ENCODE measurements around the gene GPR155.
"Not testable (repeated sequence)": the region's sequence is repeated elsewhere in the genome, so short reads cannot be mapped to it uniquely, and the experiment has no call there.

GPR155 gene

GRCh38 chr2:174397773-174398172 is 89.1 kb downstream of the GPR155 start:
- no peak for TF ChIP-seq CTCF (IDR thresholded peaks at IDR 0.05; ENCODE audit: low read depth, low read length)
- DNase-seq (ENCODE audit: extremely low read depth, low read depth): no peak

- no peak for TF ChIP-seq CTCF (IDR thresholded peaks at IDR 0.05; ENCODE audit: low read depth, low read length)
- no peak for DNase-seq (ENCODE audit: extremely low read depth, low read depth)
Observed at GRCh38 chr2:174395969-174396630, 90.7 kb downstream of the GPR155 start.

GRCh38 chr2:174395284-174395968 is 91.4 kb downstream of the GPR155 start, which contains the start of gene SCRN3:
Gene SCRN3, plus strand, starts transcription at chr2:174395730. Its CDS starts 2,554 bp downstream, at chr2:174398284.
- DNase-seq (ENCODE audit: extremely low read depth, low read depth): peak; percentile 36
- TF ChIP-seq CTCF (IDR thresholded peaks at IDR 0.05; ENCODE audit: low read depth, low read length): no peak

GRCh38 chr2:174392706-174393105 is 94.1 kb downstream of the GPR155 start:
- DNase-seq (ENCODE audit: extremely low read depth, low read depth): no peak
- no peak for TF ChIP-seq CTCF (IDR thresholded peaks at IDR 0.05; ENCODE audit: low read depth, low read length)

- DNase-seq (ENCODE audit: extremely low read depth, low read depth): not testable (repeated sequence)
Observed at GRCh38 chr2:174390303-174390702, 96.5 kb downstream of the GPR155 start.

- DNase-seq (ENCODE audit: extremely low read depth, low read depth): no peak
- no peak for TF ChIP-seq CTCF (IDR thresholded peaks at IDR 0.05; ENCODE audit: low read depth, low read length)
Observed at GRCh38 chr2:174389542-174389941, 97.3 kb downstream of the GPR155 start.

- not testable (repeated sequence) for DNase-seq (ENCODE audit: extremely low read depth, low read depth)
Observed at GRCh38 chr2:174388706-174389105, 98.1 kb downstream of the GPR155 start.

- no peak for TF ChIP-seq CTCF (IDR thresholded peaks at IDR 0.05; ENCODE audit: low read depth, low read length)
- no peak for DNase-seq (ENCODE audit: extremely low read depth, low read depth)
Observed at GRCh38 chr2:174385201-174385600, 101.6 kb downstream of the GPR155 start.

Measured in AG09319 (cell line).